Large intestine (tissue), 1 donor: Measurements from ENCODE around the gene SLC25A21. TPM values are rescaled to one million over a fixed set of nuclear protein-coding genes. Genes with fewer than 3 reads are reported as not detected.

ENCODE experiments used
- polyA plus RNA-seq: library from polyadenylated mRNA; unstranded; fragments of 120-200 nt; gene quantifications from one replicate; pipeline ENCODE4 v1.2.1, GENCODE V29; 2013

Gene SLC25A21
- polyA plus RNA-seq, 1 donor: 0.58 TPM

Other genes starting within 250 kb of the SLC25A21 start
- gene MIPOL1, start 25.3 kb upstream of the SLC25A21 start, polyA plus RNA-seq: 10.0 TPM